CD4-positive, alpha-beta T cell treated with Interleukin-6 for 4 hours (primary cell): ENCODE data around the gene CACNA1B.

Source experiments
- DNase-seq: peaks from one replicate; pipeline ENCODE4 v3.0.0-alpha.2; 2020; ENCODE audit warnings: mixed read lengths

Gene CACNA1B

DNA sequence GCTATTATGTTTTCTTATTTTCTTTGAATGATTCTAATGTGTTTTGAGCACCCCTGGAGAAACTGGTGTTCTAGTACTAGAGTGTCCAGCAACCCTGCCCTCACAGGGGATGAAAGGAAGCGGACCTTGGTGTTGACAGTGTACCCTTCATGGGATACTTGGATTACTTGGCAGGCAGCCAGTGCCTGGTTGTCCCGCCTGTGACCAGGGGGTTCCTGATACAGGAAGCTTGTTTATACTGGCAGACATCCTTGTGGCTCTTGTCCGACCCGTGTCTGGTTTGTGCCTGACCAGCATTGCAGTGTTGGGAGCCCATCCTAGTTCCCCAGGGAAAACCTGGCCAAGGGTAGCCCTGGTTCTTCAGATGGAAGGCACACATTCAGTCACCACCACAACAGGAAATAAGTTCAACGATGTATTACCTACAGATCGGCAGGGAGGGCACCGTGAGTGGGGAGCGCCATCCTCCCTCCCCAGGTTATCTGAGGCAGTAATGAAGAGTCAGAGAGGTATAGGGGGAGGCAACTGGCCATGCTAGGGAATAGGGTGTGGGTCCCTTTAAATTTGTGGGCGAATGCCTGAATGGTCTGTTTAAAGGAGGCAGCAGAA lies 47.3 kb downstream of the CACNA1B start:
- no peak for DNase-seq

DNA sequence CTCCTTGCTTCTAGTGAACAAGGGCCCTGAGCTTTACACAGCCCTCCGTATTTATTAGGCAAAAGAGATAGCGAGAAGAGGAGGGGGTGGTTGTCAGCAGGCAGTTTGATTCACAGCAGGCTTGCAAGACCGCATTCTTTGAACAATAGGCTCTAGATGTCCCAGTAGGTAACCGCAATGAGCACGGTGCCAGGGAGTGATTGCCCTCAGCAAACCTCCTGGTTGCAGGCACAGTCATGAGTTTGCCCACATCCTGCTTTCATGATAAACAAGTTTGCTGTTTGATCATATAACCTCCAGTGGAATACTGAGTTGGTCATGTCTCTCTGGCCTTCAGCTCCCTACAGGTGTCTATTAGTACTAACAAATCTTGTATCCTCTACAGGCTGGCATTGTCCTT lies 66.1 kb downstream of the CACNA1B start:
- DNase-seq = no peak

DNA sequence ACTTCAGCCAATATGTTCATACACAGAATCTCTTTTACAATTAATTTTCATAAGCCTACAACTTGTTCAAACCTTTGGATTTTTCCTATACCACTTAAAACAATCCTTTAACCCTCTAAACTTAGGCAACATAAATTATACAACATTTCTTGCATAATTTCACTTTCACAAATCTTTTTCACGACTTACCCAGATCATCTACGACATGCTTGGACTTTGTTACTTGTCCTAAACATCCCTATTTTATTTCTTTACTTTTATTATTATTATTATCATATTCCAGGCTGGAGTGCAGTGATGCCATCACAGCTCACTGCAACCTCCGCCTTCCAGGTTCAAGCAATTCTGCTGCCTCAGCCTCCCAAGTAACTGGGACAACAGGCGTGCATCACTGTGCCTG lies 68.0 kb downstream of the CACNA1B start:
- DNase-seq = no peak

DNA sequence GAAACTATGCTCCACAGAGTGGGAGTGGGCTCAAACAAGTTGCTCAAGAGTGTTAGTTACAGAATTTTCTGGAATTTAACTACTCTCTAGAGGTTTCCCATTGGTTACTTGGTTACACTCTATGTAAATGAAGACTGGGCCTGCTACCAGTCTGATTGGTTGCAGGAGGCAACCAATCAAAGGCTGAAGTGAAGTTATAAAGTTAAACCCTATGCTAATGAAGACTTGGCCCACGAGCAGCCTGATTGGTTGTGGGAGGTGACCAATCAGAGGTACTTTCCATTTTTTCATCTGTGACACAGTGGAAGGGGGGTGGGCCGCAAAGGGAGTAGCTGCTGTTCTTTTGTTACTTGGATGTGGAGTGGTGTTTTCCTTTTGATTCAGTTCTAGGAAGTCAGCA lies 69.4 kb downstream of the CACNA1B start:
- no peak for DNase-seq

DNA sequence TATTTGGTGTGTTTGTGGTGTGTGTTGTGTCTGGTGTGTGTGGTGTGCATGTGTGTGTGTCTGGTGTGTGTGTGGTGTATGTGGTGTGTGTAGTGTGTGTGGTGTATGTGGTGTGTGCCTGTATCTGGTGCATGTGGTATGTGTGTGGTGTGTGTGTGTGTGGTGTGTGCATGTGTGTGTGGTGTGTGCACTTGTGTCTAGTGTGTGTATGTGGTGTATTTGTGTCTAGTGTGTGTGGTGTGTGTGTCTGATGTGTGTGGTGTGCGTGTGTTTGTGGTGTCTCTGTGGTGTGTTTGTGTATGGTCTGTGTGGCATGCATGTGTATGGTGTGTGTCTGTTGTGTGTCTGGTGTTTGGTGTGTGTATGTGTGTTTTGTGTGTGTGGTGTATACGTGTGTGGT lies 71.1 kb downstream of the CACNA1B start:
- no peak for DNase-seq

DNA sequence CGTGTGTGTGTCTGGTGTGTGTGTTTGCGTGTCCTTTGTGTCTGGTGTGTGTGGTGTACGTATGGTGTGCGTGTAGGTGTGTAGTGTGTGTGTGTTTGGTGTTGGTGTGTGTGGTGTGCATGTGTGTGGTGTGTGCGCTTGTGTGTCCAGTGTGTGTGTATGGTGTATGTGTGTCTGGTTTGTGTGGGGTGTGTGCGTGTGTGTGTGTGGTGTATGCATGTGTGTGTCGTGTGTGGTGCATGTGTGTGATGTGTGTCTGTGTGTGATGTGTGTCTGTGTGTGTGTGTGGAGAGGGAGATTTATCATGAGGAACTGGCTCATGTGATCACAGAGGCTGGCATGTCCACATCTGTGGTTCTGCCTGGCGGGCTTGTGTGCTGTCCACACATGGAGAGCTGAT lies 71.7 kb downstream of the CACNA1B start:
- no peak for DNase-seq

DNA sequence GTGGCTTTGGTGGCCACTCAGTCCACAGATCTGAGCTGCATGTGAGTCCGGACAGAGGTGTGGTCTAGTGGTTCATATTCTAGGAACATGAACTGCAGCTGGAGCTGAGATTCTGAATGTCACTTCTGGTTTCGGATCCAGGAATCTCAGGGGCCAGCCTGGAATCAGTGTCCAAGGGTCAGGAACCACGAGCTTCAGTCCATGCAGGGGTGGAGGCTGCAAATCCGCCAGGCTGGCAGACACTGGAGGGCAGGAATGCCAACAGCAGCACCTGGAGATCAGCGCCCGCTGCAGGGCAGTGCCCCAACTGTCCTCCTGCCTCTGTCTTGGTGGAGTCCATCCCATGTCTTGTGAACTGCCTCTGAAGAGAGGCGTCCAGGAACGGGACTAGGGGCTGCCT lies 73.5 kb downstream of the CACNA1B start:
- DNase-seq = no peak

DNA sequence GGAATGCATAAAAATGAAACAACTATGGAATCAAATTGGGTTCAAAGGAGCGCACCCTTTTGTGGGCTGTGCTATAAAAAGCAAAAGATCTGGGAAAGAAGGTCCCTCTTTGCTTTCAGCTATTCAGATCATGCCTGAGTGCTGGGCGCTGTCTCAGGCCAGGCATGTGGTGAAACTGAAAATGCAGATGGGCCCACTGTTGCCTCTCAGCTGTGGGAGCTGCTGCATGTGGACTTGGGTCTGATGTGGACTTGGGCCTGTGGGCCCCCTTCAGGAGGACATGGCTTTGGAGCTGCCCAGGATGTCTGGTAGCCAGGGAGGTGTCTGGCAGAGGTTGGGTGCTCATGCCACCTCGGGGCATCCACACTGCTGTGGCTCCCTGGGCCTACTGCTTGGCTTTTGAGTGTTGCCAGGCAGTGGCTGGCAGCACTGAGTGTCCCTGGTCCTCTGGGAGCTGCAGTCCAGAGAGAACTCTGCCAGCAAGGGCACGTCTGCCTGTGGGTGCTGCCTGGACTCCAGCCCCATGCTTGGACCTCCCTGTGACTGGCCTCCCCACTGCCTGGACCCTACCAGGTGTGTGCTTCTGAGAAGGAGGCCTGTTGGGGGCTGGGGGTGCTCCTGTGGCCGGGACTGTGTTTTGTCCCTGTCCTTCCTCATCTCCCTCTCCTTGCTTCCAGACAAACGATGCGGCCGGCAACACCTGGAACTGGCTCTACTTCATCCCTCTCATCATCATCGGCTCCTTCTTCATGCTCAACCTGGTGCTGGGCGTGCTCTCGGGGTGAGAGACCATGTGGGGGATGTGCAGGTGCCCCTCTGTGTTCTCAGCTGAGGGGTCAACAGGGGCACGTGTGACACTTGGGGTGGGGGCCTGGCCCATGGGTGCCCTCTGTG lies 74.3 kb downstream of the CACNA1B start:
- DNase-seq = no peak

DNA sequence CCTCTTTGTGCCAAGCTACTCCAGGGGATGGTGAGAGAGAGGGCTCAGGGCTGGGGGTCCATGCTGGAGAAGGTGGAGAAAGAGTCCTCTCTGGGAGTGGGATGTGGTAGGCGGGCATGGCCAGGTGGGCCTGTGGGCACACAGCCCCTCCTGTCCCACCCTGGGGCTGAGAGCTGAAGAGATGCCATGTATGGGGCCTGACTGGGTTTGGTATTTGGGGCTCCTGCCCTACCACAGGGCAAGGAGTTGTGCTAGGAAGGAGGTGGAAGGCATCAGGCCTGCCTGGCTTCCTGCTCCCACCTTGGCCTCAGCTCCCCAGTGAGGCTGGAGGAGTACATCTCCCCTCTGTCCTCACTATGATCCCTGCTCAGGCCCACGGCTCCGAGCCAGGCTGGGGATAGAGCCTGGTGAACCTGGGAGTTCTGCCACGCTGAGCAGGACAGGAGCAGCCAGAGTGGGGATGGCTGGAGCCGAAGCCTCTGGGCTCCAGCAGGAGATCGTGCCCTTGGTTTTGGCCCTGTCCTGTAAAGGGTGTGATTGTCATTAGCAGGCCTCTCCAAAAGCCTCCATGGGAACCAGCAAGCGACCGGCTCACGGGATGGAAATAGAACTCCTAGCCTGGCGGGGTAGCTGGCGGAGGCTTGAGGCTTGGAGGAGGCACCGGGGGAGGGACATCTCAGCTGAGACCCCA lies 75.5 kb downstream of the CACNA1B start:
- no peak for DNase-seq

DNA sequence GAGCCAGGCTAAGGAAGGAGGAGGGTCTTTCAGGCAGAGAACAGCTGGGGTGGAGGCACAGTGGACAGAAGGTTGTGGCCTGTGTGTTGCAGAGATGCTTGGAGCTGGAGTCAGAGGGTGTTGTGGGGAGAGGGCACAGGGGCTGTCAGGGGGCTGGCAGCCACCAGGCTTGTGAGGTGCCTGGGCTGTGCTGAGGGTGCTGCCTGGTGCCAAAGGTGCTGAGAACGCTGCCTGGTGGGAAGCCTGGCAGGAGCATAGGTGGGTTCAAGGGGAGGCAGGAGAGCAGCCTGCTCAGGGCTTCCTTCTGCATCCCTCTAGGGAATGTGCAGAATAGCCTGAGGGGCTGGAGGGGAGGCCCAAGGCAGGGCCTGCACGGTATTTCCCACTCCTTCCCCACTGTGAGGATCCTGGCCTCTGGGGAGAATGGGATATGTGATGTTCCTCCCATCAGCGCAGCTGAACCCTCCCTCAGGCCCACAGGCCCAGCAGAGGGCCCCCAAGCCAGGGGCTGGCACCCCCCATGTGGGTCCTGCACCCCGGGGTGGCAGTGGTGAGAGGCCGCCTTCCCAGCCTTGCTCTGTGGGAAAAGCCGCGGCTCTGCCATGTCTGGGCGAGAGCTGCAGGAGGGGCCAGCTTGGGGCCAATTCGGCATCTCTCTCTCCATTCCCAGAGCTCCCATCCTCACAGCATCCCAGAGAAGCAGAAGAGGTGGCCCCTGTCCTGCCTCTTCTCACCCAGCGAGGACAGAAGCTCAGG lies 76.3 kb downstream of the CACNA1B start:
- no peak for DNase-seq

DNA sequence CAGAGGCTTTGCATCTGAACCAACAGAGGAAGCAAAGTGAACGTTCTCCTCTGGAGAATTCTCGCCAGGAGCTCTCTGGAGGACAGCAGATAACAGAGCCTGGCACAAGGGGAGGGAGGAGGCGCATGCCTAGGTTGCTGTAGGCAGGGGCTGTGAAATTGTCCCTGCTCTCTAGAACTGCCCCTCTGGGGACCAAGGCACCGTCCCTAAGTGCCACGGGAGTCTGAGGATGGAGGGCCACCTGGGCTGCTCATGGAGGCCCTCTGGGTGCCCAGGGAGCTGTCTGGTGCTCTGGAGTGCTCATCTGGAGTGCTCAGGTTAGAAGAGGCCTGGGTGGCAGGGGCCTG lies 77.6 kb downstream of the CACNA1B start:
- DNase-seq = no peak

DNA sequence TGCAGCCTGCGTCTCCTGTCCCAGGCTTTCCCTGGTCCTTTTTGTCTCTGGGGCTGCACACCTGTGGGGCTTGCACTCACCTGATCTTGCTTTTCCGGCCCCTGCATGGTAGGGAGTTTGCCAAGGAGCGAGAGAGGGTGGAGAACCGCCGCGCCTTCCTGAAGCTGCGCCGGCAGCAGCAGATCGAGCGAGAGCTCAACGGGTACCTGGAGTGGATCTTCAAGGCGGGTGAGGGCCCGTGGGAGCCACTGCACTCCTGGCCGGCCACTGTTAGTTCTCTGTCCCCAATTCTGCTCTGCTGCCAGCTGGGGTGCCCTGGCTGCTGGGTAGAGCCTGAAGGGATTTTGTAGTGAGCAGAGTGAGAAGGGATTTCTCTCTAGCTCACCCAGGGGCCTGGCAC lies 78.0 kb downstream of the CACNA1B start:
- DNase-seq = no peak

DNA sequence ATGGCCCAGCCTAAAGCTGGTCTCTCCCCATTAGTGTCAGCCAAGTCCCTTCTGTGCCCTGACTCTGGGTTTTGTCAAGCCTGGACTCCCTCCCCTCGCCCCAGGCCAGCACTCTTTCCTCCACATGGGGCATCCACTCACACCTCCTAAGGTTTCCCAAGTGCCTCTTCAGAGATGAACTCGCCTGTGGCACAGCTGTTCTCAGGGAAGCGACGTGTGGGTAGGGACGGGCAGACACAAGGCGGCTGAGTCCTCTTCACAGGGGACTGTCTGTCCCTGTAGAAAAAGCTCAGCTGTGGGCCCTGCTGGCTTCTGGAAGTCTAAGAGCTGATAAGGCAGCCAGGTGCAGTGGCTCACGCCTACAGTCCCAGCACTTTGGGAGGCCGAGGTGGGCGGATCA lies 78.5 kb downstream of the CACNA1B start:
- no peak for DNase-seq

DNA sequence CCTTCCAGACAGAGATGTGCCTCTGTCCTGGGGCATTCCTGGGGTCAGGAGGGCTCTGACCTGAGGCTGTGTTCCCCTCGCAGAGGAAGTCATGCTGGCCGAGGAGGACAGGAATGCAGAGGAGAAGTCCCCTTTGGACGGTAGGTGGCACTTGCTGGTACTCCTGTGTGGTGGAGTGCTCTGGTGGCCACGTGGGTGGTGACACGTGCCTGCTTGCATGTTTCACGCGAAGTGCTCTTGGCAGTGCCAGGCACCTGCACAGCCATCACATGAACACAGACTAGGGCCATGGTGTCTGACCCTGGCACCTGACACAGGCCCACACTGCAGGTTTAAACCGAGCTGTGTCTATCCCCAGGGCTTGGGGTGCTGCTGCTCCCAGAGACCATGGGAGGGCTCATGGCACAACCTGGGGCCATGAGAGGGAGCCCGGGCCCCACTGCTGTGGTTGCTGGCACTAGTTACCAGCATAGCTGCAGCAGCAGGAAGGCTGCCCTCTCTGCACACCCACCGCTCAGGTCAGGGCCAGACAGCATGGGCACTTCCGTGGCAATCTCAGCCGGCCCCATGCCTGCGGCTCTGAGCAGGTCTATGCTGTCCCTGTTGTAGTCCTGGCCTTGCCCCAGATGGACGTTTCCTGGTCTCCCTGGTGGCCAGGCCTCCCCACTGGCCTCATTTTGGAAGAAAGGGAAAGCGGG lies 79.3 kb downstream of the CACNA1B start:
- no peak for DNase-seq

DNA sequence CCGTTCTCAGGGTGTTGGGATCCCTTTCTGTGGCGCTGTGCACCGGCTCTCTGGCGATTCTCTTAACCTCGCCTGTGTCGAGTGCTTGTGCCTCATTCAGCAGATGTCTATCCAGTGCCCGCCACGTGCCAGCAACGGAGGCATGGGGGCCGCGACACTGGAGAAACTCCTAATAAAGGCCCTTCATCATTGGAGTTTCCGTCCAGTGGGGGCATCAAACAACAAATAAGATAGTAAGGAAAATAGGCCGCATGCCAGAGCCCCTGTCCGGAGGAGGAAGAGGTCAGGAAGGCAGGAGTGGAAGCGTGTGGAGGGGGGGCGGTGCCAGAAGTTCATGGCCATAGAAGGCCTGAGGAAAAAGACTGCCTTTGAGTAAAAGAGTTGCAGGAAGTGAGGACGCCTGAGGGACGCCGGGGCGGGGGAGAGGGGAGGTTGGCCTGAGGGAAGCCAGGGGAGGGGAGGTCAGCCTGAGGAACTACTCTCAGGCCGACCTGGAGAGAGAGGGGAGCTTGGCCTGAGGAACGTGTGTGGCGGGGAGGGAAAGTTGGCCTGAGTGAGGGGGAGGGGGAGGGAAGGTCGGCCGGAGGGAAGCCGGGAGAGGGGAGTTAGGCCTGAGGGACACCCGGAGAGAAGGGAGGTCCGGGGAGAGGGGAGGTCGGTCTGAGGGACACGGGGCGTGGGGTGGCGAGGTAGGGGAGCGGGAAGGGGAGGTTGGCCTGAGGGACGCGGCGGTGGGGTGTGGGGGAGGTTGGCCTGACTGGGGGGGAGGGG lies 82.2 kb downstream of the CACNA1B start:
- no peak for DNase-seq

DNA sequence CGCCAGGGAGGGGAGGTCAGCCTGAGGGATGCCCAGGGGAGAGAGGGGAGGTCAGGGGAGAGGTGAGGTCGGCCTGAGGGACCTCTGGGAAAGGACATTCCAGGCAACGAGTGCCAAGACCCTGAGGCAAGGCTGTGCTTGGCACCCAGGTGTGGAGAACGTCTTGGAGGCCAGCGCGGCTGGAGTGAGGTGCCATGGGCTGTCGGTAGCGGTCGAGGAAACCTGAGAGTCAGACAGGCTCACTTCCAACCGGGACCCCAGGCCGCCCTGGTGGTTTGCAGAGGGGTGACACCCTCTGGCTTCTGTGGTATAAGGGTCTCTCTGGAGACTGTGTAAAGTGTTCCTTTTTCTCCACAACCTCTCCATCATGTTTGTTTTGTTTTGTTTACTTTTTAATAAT lies 82.9 kb downstream of the CACNA1B start:
- no peak for DNase-seq

DNA sequence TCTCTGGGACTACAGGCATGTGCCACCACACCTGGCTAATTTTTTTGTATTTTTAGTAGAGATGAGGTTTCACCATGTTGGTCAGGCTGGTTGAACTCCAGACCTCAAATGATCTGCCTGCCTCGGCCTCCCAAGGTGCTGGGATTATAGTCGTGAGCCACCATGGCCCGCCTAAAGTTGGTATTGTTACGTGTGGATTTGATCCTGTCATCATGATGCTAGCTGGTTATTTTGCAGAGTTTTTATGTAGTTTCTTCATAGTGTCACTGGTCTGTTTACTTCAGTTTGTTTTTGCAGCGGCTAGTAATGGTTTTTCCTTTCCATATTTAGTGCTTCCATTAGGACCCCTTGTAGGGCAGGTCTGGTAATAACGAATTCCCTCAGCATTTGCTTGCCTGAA lies 85.9 kb downstream of the CACNA1B start:
- DNase-seq = no peak

DNA sequence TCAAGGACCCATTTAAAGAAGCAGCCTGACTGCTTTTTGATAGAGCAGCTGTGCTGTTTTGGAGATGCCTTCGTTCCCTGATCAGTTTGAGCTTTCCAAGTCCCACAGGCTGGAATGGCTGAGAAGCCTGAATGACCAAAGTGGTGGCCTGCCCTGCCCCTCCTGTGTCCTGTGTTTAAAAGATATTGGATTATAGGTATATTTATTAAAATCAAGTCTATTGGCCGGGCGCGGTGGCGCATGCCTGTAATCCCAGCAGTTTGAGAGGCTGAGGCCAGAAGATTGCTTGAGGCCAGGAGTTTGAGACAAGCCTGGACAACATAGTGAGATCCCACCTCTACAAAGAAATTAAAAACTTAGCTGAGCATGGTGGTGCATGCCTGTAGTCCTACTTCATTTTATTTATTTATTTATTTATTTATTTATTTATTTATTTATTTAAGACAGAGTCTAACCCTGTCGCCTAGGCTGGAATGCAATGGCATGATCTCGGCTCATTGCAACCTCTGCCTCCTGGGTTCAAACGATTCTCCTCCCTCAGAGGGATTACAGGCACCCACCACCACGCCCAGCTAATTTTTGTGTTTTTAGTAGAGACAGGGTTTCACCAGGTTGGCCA lies 87.7 kb downstream of the CACNA1B start:
- no peak for DNase-seq

DNA sequence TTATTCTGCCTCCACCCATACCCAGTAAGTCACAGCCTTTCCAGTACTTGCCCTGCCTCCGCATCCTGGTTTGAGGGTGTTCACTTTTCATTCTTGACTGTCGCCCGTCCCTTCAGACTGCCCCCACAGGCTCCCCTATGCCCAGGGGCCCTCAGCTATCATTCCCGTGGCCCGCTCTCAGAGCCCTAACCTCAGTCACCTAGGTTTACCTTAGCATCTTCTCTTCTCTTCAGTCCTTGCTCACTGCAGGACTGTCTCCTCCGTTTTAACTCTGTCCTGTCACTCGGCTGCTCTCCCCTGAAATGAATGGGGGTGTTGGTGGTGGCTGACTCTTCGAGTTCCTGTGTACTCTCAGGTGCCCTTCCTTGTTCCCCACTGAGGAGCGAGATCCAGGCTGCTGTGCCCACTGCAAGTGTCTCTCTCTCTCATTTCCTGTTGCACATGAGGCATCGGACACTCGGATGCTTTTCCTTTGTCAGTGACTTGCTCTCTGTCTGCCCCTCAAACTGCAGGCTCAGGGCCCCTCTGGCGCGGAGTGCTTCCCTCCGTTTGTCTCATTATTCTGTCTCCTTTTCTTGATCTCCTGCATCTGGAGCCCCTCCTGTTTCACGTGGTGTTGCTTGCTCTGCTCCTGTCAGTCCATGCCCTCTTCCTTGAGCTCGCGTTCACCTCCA lies 89.8 kb downstream of the CACNA1B start:
- no peak for DNase-seq

DNA sequence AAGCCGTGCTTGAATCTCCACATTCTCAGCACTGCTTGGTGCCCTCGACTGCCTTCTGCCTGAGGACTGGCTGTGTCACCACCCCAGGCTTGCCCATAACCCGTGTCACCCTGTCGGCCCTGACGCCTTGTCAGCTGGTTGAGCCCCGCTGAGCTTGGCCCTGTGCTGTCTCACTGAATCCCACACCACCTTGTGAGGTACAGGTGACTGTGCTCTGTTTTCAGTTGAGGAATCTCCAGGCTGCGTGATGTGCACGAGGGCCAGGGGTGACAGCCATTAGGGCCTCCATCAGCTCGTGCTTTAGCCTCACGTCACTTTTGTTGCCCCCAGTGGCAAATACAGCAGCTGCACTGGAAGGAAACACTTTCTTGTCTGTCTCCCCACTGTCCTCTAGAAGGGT lies 90.7 kb downstream of the CACNA1B start:
- no peak for DNase-seq

DNA sequence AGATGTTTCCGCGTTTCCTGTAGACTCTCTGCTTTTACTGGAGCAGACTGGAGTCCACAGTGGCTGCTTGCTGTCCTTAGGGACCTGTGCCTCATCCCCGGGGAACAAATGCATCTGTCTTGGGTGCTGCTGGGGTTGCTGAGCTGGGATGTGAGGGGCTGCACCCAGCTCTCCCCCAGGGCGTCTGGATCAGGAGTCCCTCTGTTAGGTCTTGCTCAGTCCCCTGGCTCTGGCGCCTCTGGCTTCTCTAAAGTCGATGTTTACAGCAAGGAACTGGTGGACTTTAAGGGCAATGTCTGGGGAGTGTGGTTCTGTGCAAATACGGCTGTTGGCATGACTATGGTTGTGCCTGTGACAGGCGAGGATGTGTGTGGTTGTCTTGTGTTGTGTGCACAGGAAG lies 91.4 kb downstream of the CACNA1B start:
- no peak for DNase-seq
